Keratinocyte (primary cell): Measurements from ENCODE around the gene MYO9A. TPM values are rescaled to one million over a fixed set of nuclear protein-coding genes. Genes with fewer than 3 reads are reported as not detected.

Experiments used
- DNase-seq: peaks from one replicate; pipeline ENCODE4 v3.0.0-alpha.2; 2011; ENCODE audit warnings: low read depth, missing footprints, low spot score
- FAIRE-seq: peaks from 2 replicates; lab custom pipeline; 2011; peaks lifted over from hg19 to GRCh38; lab: Jason Lieb, UNC
- H2AFZ ChIP-seq: 2 replicates; pipeline ENCODE4 v1.6.0; 2012; ENCODE audit warnings: low read length, control low read depth, inconsistent platforms; ENCODE audit not compliant: control insufficient read depth
- H3K27ac ChIP-seq: 2 replicates; pipeline ENCODE4 v1.5.1; 2011; ENCODE audit warnings: low read length; ENCODE audit not compliant: control insufficient read depth, insufficient read depth
- H3K27me3 ChIP-seq: 3 replicates; pipeline ENCODE4 v1.6.0; 2011; ENCODE audit warnings: low read length; ENCODE audit not compliant: control insufficient read depth, insufficient read depth; ENCODE audit errors: extremely low read depth
- H3K36me3 ChIP-seq, 2 experiments: 2 replicates in 1 of 2; 3 replicates in 1 of 2; pipeline ENCODE4 v1.5.1; 2011; ENCODE audit warnings: low read length in 2 of 2, mild to moderate bottlenecking in 1 of 2; ENCODE audit not compliant: control insufficient read depth in 2 of 2, insufficient read depth in 2 of 2; ENCODE audit errors: extremely low read depth in 1 of 2
- H3K4me1 ChIP-seq: 3 replicates; pipeline ENCODE4 v1.5.1; 2011; ENCODE audit warnings: low read length; ENCODE audit not compliant: control insufficient read depth, insufficient read depth; ENCODE audit errors: extremely low read depth
- H3K4me2 ChIP-seq: 3 replicates; pipeline ENCODE4 v1.6.0; 2011; ENCODE audit warnings: low read depth, low read length; ENCODE audit not compliant: control insufficient read depth, insufficient read depth; ENCODE audit errors: extremely low read depth
- H3K4me3 ChIP-seq, 3 experiments: fragments of 200-600 bp in 1 of 3; sonication (generic) in 1 of 3; 2 replicates in 2 of 3; 3 replicates in 1 of 3; pipeline ENCODE4 v1.5.1; 2011 to 2016; ENCODE audit warnings: low read length in 3 of 3, mild to moderate bottlenecking in 3 of 3, control low read depth in 2 of 3, inconsistent platforms in 1 of 3, low read depth in 1 of 3, mixed read lengths in 1 of 3, mixed run types in 1 of 3, moderate library complexity in 1 of 3; ENCODE audit not compliant: control insufficient read depth in 2 of 3, insufficient read depth in 2 of 3; ENCODE audit errors: extremely low read depth in 1 of 3
- H3K79me2 ChIP-seq: 2 replicates; pipeline ENCODE4 v1.6.0; 2012; ENCODE audit warnings: low read length; ENCODE audit not compliant: control insufficient read depth, insufficient read depth
- H3K9ac ChIP-seq: 3 replicates; pipeline ENCODE4 v1.6.0; 2011; ENCODE audit warnings: low read length; ENCODE audit not compliant: control insufficient read depth, insufficient read depth; ENCODE audit errors: extremely low read depth
- H3K9me1 ChIP-seq: 3 replicates; pipeline ENCODE4 v1.6.0; 2011; ENCODE audit warnings: low read length; ENCODE audit not compliant: control insufficient read depth, insufficient read depth; ENCODE audit errors: extremely low read depth
- H3K9me3 ChIP-seq: 2 replicates; pipeline ENCODE4 v1.5.1; 2012; ENCODE audit warnings: low read depth, low read length; ENCODE audit not compliant: control insufficient read depth
- H4K20me1 ChIP-seq: 3 replicates; pipeline ENCODE4 v1.6.0; 2011; ENCODE audit warnings: low read length; ENCODE audit not compliant: control insufficient read depth, insufficient read depth; ENCODE audit errors: extremely low read depth
- CTCF ChIP-seq, 3 experiments: IDR thresholded peaks in 1 of 3; conservative IDR thresholded peaks in 1 of 3; optimal IDR thresholded peaks in 1 of 3; 2 replicates in 2 of 3; 3 replicates in 1 of 3; pipeline versions ENCODE3 to v1.5.1; 2011; ENCODE audit warnings: low read length in 3 of 3, mild to moderate bottlenecking in 3 of 3, moderate library complexity in 2 of 3, control low read depth in 1 of 3, inconsistent platforms in 1 of 3; ENCODE audit not compliant: insufficient read depth in 2 of 3; ENCODE audit errors: extremely low read depth in 1 of 3
- EZH2 ChIP-seq: IDR thresholded peaks from one replicate; pipeline ENCODE4 v1.6.1; 2012; ENCODE audit warnings: inconsistent platforms, mild to moderate bottlenecking, low read length, moderate library complexity
- dilution Hi-C: fragments of 300-500 bp; cut with MboI; formaldehyde crosslinking; loops from one replicate; pipeline ENCODE4 v1.7.0; 2020; ENCODE audit warnings: low sequenced_read_pairs; ENCODE audit not compliant: extremely low pct_ligation_motif_present
- polyA plus RNA-seq, 5 experiments: library from polyadenylated mRNA; depleted of rRNA in 3 of 5; stranded (reverse) in 3 of 5; stranded (forward) in 1 of 5; unstranded in 1 of 5; fragments of >200 nt; gene quantifications; 1 replicate in 1 of 5; 2 replicates in 3 of 5; 3 replicates in 1 of 5; pipeline versions ENCODE4 v1.2.1 to v1.2.3, GENCODE V29; 2011 to 2012; ENCODE audit warnings: missing spikeins in 2 of 5, low read depth in 1 of 5, low replicate concordance in 1 of 5

MYO9A gene
- polyA plus RNA-seq, 1 donor (not counting 4 experiments of a cell fraction or from before 2014, with no cell fraction given), result 10.6 TPM

- no peaks in the 10 kb centered on the region for H3K27me3 ChIP-seq
- DNase-seq (no peak), FAIRE-seq (no peak)
- H3K9ac ChIP-seq, result no peak overlapping the region
- TF ChIP-seq CTCF (optimal IDR thresholded peaks at IDR 0.05 in 1 of 3, IDR thresholded peaks at IDR 0.05 in 1 of 3, conservative IDR thresholded peaks at IDR 0.05 in 1 of 3; ENCODE audit: extremely low read depth in 1 of 3, insufficient read depth in 2 of 3, low read length in 3 of 3), result no peak
- no peak for TF ChIP-seq EZH2
- no peak overlapping the region for H3K27ac ChIP-seq
- no peaks in the 10 kb centered on the region for H3K9me1 ChIP-seq
- no peaks in the 10 kb centered on the region for H3K36me3 ChIP-seq
- H3K4me2 ChIP-seq, result no peak overlapping the region
- no peaks in the 10 kb centered on the region for H3K9me3 ChIP-seq
- no peak overlapping the region for H3K4me3 ChIP-seq
- H4K20me1 ChIP-seq, result no peaks in the 10 kb centered on the region
- H3K79me2 ChIP-seq, result no peaks in the 10 kb centered on the region
- dilution Hi-C loops, result no loop called here
- H3K4me1 ChIP-seq, result no peaks in the 10 kb centered on the region
- no peak overlapping the region for H2AFZ ChIP-seq
Observed at GRCh38 chr15:72147418-72147817, 29.5 kb upstream of the MYO9A start.

GRCh38 chr15:72146934-72147333, 29.0 kb upstream of the MYO9A start:
- FAIRE-seq (no peak), DNase-seq (no peak)
- H3K79me2 ChIP-seq, result no peaks in the 10 kb centered on the region
- H3K4me2 ChIP-seq, result no peak overlapping the region
- H3K9ac ChIP-seq, result no peak overlapping the region
- no peaks in the 10 kb centered on the region for H4K20me1 ChIP-seq
- no peaks in the 10 kb centered on the region for H3K9me1 ChIP-seq
- no peak overlapping the region for H2AFZ ChIP-seq
- H3K4me3 ChIP-seq, result no peak overlapping the region
- H3K27me3 ChIP-seq, result no peaks in the 10 kb centered on the region
- no peak overlapping the region for H3K27ac ChIP-seq
- no peaks in the 10 kb centered on the region for H3K36me3 ChIP-seq
- no peaks in the 10 kb centered on the region for H3K9me3 ChIP-seq
- TF ChIP-seq EZH2, result no peak
- no peak for TF ChIP-seq CTCF (optimal IDR thresholded peaks at IDR 0.05 in 1 of 3, IDR thresholded peaks at IDR 0.05 in 1 of 3, conservative IDR thresholded peaks at IDR 0.05 in 1 of 3; ENCODE audit: extremely low read depth in 1 of 3, insufficient read depth in 2 of 3, low read length in 3 of 3)
- dilution Hi-C loops, result no loop called here
- H3K4me1 ChIP-seq, result no peaks in the 10 kb centered on the region
